ENCODE data around the gene BDP1.

DNA sequence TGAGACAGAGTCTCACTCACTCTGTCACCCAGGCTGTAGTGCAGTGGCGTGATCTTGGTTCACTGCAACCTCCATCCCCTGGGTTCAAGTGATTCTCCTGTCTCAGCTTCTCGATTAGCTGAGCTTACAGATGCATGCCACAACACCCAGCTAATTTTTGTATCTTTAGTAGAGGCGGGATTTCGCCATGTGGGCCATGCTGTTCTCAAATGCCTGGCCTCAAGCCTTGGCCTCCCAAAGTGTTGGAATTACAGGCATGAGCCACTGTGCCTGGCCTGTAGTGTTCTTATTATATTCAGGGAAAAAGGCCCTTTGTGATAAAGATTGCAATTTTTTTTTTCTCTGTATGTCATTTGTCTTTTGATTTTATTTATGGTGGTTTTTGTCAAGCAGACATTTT is 107.7 kb downstream of the BDP1 start:
- TF ChIP-seq POLR2AphosphoS5 (IDR thresholded peaks at IDR 0.05; ENCODE audit: low read depth, low read length) (no peak), SIN3A (IDR thresholded peaks at IDR 0.05; ENCODE audit: borderline replicate concordance, insufficient read depth, low read length) (no peak)
- TF ChIP-seq, protein P1, sequence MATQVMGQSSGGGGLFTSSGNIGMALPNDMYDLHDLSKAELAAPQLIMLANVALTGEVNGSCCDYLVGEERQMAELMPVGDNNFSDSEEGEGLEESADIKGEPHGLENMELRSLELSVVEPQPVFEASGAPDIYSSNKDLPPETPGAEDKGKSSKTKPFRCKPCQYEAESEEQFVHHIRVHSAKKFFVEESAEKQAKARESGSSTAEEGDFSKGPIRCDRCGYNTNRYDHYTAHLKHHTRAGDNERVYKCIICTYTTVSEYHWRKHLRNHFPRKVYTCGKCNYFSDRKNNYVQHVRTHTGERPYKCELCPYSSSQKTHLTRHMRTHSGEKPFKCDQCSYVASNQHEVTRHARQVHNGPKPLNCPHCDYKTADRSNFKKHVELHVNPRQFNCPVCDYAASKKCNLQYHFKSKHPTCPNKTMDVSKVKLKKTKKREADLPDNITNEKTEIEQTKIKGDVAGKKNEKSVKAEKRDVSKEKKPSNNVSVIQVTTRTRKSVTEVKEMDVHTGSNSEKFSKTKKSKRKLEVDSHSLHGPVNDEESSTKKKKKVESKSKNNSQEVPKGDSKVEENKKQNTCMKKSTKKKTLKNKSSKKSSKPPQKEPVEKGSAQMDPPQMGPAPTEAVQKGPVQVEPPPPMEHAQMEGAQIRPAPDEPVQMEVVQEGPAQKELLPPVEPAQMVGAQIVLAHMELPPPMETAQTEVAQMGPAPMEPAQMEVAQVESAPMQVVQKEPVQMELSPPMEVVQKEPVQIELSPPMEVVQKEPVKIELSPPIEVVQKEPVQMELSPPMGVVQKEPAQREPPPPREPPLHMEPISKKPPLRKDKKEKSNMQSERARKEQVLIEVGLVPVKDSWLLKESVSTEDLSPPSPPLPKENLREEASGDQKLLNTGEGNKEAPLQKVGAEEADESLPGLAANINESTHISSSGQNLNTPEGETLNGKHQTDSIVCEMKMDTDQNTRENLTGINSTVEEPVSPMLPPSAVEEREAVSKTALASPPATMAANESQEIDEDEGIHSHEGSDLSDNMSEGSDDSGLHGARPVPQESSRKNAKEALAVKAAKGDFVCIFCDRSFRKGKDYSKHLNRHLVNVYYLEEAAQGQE (IDR thresholded peaks at IDR 0.05; ENCODE audit: insufficient read depth in 1 of 2, low read depth in 2 of 2, low read length in 2 of 2): no peak
